Measurements from ENCODE around the gene JPH2. TPM values are rescaled to one million over a fixed set of nuclear protein-coding genes. Genes with fewer than 3 reads are reported as not detected.
A peak's percentile ranks its signal among the peaks of the same experiment; 100 is the strongest.

JPH2 gene
- total and polyA plus RNA-seq, 2 of the 4 experiments (the other 2 are of a cell fraction), result 0.44 to 0.54 TPM

DNA sequence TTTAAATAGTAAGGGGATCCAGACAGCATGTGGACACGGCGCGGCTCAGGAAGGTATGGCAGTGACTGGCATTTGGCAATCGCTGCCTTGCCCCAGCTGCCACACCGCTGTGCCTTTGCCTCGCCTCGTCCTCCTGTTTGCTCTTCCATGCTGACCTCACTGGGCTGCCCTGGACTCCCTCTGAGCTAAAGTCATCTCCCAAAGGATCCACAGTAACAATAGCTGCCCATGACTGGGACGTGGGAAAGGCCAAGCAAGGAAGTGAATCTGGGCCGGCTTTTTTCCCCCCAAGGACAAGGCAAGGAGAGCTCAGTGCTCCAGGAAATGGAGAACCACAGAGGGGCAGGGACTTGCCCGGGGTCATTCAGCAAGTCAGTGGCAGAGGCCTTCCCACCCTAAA lies 48.1 kb downstream of the JPH2 start:
- no peak for DNase-seq
- no peak overlapping the region for H2AFZ ChIP-seq (replicated peaks; ENCODE audit: low read length, poor library complexity)
- H2AK9ac ChIP-seq (replicated peaks; ENCODE audit: low read depth, low read length, poor library complexity), result no peak overlapping the region
- H3K4ac ChIP-seq (ENCODE audit: low read depth, low read length), result no peak overlapping the region
- H2BK20ac ChIP-seq (ENCODE audit: low read depth, low read length), result no peak overlapping the region
- H3K36me3 ChIP-seq (ENCODE audit: control insufficient read depth, insufficient read depth, low read length), result no peaks in the 10 kb centered on the region
- no peaks in the 10 kb centered on the region for H3K9me3 ChIP-seq (ENCODE audit: control insufficient read depth, insufficient read depth, low read length)
- TF ChIP-seq RCOR1 (IDR thresholded peaks at IDR 0.05; ENCODE audit: insufficient replicate concordance, low read length) (no peak), RFX5 (IDR thresholded peaks at IDR 0.05; ENCODE audit: low read depth, low read length) (no peak), MXI1 (IDR thresholded peaks at IDR 0.05; ENCODE audit: borderline replicate concordance, low read depth, low read length) (no peak)
- TF ChIP-seq, protein P1, sequence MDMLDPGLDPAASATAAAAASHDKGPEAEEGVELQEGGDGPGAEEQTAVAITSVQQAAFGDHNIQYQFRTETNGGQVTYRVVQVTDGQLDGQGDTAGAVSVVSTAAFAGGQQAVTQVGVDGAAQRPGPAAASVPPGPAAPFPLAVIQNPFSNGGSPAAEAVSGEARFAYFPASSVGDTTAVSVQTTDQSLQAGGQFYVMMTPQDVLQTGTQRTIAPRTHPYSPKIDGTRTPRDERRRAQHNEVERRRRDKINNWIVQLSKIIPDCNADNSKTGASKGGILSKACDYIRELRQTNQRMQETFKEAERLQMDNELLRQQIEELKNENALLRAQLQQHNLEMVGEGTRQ (IDR thresholded peaks at IDR 0.05; ENCODE audit: low read depth, low read length), result no peak
- TF ChIP-seq, protein P2, sequence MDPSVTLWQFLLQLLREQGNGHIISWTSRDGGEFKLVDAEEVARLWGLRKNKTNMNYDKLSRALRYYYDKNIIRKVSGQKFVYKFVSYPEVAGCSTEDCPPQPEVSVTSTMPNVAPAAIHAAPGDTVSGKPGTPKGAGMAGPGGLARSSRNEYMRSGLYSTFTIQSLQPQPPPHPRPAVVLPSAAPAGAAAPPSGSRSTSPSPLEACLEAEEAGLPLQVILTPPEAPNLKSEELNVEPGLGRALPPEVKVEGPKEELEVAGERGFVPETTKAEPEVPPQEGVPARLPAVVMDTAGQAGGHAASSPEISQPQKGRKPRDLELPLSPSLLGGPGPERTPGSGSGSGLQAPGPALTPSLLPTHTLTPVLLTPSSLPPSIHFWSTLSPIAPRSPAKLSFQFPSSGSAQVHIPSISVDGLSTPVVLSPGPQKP (IDR thresholded peaks at IDR 0.05; ENCODE audit: borderline replicate concordance, low read depth, low read length), result no peak
- ATAC-seq (ENCODE audit: low read depth), result no peak
- peak overlapping the region; percentile 35; the same call in 1 of the 2 replicates for H2AK5ac ChIP-seq (ENCODE audit: low read depth, low read length)
- H4K5ac ChIP-seq (ENCODE audit: low read depth, low read length), result no peak overlapping the region
- no peak overlapping the region for H3K56ac ChIP-seq (ENCODE audit: extremely low read depth, insufficient read depth, low read length)
- intact Hi-C loops (cut with micrococcal nuclease), result loop anchor here (5.0 kb wide), 1 partner anchor 43 kb away; no protein-coding TSS in a partner anchor
- H3K23ac ChIP-seq (ENCODE audit: low read depth, low read length), result no peak overlapping the region
- dilution Hi-C loops (cut with HindIII; ENCODE audit: low sequenced_read_pairs, unreplicated experiment), result no loop called here
- no peak overlapping the region for H2BK120ac ChIP-seq (ENCODE audit: low read depth, low read length)
- no peaks in the 10 kb centered on the region for H4K20me1 ChIP-seq (ENCODE audit: insufficient read depth, low read length)
- H3K79me1 ChIP-seq (ENCODE audit: low read depth in 1 of 2, low read length in 2 of 2), result peaks cover 2 to 3% of the 10 kb centered on the region in 2 experiments; a peak in 1 of 4 replicates
- H4K8ac ChIP-seq (ENCODE audit: low read depth in 2 of 2, low read length in 2 of 2), result no peak overlapping the region
- H4K91ac ChIP-seq (ENCODE audit: insufficient read depth, low read depth, low read length), result peak overlapping the region; percentile 6; the same call in 1 of the 2 replicates
- no peak overlapping the region for H3K18ac ChIP-seq (ENCODE audit: low read depth, low read length)
- H3K9me1 ChIP-seq (ENCODE audit: insufficient read depth, low read length), result peaks cover 12% of the 10 kb centered on the region
- H2BK5ac ChIP-seq (ENCODE audit: low read depth, low read length, poor library complexity, severe bottlenecking), result no peak overlapping the region
- in situ Hi-C loops (cut with MboI; ENCODE audit: low sequenced_read_pairs), result no loop called here
- H3K4me3 ChIP-seq (ENCODE audit: insufficient read depth, low read depth, low read length), result no peak overlapping the region
- H3K14ac ChIP-seq (replicated peaks; ENCODE audit: low read depth, low read length), result no peak overlapping the region
- H2BK15ac ChIP-seq (ENCODE audit: low read depth, low read length), result 0 out of 3 replicates have a peak overlapping the region, but pooled peaks have one; percentile 8
- H3K27ac ChIP-seq (ENCODE audit: insufficient read depth, low read length), result no peak overlapping the region
- WGBS, 2 experiments (ENCODE audit: extremely low coverage in 2 of 2, insufficient read length in 1 of 2), result 100% methylated on average over 4 of the region's 10 CpGs; no CpG with 5 or more reads in 1 of the 2 experiments
- ChIA-PET CTCF (no interaction called here), POLR2A (ENCODE audit: unreplicated experiment) (no interaction called here)
- H3K27me3 ChIP-seq (ENCODE audit: control insufficient read depth, insufficient read depth, low read length), result peaks cover 2% of the 10 kb centered on the region; the same call in 1 of the 2 replicates
- H3K4me1 ChIP-seq (ENCODE audit: control insufficient read depth, insufficient read depth, low read length), result peaks cover 17% of the 10 kb centered on the region
- BruUV-seq (replicated peaks), result no TSS peak
- no peak overlapping the region for H3K4me2 ChIP-seq (ENCODE audit: low read depth, low read length)
- H3K9ac ChIP-seq (ENCODE audit: low read depth, low read length), result no peak overlapping the region
